Fibroblast of pulmonary artery (primary cell): ENCODE data around the gene ZNRF3.

Experiments used
- DNase-seq: peaks from one replicate; pipeline ENCODE4 v3.0.0-alpha.2; 2010; ENCODE audit warnings: low read depth
- H3K4me3 ChIP-seq: replicated peaks from 2 replicates; pipeline ENCODE4 v1.5.1; 2011; ENCODE audit warnings: low read depth, mild to moderate bottlenecking, control low read depth, low read length, moderate library complexity
- TF ChIP-seq, protein P1 (sequence below): IDR thresholded peaks from 2 replicates; pipeline ENCODE4 v1.5.1; 2011; ENCODE audit warnings: mild to moderate bottlenecking, control low read depth, low read length, inconsistent platforms; ENCODE audit errors: missing control alignments

Gene ZNRF3

DNA sequence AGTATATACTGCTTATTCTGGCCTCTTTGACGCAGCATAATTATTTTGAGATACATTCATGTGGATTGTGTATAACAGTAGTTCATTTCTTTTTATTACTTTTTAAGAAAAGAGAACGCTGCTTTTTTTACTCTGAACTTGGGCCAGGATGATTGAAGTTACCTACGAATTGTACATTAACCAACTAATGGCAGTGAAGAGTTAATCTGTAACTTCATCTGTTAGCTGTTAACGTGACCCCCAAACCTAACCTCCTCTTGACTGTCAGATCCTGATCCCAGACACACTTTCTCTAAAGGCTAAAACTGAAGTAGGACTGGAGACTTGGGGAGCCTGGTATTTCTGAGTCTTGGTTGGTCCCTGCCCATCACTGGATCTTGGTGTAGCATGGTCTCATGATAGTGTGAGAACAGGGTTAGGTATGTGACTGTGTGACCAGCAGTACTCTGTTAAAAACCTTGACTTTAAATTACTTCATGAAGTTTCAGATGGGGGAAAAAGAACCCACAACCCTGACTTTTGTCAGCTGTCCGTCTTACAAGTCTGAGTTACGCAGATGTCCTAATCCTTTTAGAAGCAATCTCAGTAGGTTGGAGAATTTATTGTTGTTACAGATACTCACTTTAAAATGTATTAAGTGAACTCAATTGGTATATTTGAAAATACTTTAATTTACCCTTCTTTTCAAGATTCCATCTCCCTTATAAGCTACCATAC lies 138.9 kb downstream of the ZNRF3 start:
- TF ChIP-seq, protein P1, sequence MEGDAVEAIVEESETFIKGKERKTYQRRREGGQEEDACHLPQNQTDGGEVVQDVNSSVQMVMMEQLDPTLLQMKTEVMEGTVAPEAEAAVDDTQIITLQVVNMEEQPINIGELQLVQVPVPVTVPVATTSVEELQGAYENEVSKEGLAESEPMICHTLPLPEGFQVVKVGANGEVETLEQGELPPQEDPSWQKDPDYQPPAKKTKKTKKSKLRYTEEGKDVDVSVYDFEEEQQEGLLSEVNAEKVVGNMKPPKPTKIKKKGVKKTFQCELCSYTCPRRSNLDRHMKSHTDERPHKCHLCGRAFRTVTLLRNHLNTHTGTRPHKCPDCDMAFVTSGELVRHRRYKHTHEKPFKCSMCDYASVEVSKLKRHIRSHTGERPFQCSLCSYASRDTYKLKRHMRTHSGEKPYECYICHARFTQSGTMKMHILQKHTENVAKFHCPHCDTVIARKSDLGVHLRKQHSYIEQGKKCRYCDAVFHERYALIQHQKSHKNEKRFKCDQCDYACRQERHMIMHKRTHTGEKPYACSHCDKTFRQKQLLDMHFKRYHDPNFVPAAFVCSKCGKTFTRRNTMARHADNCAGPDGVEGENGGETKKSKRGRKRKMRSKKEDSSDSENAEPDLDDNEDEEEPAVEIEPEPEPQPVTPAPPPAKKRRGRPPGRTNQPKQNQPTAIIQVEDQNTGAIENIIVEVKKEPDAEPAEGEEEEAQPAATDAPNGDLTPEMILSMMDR: no peak
- no peak for DNase-seq
- H3K4me3 ChIP-seq: no peak overlapping the region

DNA sequence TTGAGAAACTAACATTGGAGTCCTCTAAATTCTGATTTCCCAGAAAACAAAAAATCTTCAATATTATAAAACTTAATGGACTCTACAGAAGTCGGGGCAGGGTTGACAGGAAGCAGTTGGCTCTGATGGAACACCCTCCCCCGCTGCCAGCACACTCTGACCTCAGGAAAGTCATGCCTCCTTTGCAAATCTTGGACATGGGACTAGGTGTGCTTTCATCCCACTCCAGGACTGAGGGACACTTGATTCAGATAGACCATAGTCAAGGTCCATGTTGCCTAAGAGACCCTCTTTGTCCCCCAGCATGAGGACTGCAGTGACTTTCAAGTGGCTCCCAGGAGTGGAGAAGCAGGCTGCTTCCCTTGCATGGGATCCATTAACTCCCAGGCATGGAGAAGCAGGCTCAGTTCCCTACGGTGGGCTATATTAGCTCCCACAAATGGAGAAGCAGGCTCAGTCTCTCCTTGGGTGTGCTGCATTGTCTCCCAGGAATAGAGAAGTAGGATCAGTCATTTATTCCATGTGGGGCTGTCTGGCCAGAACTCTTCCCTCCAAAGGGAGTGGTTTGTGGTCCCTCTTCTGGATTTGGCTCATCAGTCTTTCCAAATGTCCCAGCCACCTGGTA lies 139.9 kb downstream of the ZNRF3 start:
- TF ChIP-seq, protein P1: no peak
- no peak for DNase-seq
- H3K4me3 ChIP-seq: no peak overlapping the region

DNA sequence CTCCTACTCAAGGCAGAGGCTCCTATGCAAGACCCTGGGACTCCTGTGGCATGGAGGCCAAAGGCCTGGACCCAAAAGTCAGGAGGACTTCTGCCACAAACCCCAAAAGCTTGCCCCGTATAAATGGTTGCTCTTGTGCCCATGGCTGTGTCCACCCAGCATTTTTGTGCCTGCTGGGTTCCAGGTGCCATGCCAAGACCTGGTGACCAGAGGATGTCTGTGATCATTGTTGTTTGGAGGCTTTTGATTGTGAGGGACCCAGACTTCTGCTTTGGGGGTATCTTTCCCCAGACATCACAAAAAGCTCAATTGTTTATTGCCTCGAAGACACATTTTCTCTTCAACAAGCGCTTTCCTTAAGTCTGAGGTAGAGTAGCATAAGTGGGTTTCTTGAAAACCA lies 143.2 kb downstream of the ZNRF3 start:
- TF ChIP-seq, protein P1: no peak
- DNase-seq: no peak
- no peak overlapping the region for H3K4me3 ChIP-seq

DNA sequence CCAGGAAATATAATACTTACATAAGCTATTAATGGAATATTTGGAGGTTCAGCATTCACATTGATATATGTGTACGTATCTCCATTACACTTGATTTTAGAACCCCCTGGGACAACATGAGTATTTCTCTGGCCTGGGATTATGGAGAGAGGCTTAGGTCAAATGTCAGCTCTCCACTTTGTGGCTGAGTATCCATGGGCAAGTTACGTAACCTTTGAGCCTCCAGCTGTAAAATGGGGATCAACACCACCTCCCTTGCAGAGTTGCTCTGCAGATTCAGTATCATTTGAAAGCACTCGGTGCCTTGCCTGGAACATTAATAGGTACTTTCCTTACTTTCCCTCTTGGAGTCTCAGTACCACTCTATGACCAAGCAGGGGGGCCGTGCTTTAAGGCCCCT lies 145.1 kb downstream of the ZNRF3 start:
- TF ChIP-seq, protein P1: no peak
- no peak overlapping the region for H3K4me3 ChIP-seq
- no peak for DNase-seq

DNA sequence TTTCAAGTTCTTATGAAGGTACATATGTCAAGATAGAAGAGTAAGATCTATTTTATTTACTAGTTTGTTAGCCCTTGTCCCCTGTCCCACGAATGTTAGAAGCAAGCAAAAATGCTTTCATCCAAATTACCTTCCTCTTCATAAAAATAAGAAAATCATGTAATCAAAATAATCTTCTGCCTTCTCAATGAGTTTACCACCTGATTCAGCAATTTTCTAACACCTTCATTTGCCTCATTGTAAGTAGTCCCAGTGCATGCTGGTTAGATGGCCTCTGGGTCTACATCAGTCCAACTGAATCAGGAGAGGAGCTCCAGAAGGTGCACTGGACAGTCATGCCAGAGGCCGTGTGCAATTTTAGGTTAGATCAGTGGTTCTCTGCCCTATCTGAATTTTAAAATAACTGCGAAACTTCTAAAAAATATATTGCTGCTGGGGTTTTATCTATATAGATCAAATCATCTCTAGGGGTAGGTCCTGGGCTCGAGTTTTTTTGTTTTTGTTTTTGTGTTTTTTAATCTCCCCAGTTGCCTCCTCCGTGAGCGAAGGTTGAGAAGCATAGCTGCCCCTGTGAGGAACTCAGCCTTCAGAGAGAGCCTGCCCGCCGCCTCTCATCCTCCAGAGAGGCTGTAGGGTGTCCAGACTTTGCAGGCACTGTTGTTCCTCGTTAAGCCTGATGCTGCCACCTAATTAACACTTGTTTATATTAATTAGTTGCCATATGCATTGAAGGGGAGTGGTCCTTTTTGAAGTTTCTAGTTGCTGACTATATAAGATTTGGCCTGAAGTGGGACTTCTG lies 146.0 kb downstream of the ZNRF3 start:
- TF ChIP-seq, protein P1: no peak
- DNase-seq: no peak
- no peak overlapping the region for H3K4me3 ChIP-seq

DNA sequence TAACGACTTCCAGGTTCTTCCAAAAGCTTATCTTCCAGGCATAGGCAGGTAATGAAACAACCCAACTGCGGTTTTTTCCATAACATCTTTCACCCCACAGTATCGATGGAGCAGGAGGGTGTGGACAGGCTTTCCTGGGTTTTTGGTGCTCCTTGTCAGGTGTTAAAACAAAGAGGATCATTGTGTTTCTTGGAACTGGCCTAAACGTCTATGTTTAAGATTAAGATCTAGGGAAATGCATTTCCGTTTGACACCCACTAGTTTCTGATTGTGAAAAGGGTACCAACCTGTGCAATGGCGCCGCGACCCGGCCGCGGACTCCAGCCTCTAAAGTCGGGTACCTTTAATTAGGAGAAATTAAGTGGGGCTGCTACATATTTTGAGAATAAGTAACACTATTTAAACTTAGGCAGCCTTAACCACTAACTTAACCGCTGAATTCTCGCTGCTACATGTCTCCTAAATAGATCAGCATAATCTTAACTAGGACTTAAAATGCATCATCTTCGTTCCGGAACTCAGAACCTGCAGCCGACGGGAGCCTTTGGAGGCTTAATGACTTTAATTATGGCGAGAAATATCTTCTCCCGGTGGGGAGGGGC lies 146.7 kb downstream of the ZNRF3 start:
- peak overlapping the region; percentile 36 for H3K4me3 ChIP-seq
- TF ChIP-seq, protein P1: no peak
- DNase-seq: peak; percentile 16
